HL-60/S4 treated with retinoic acid at 250 ng/mL for 4 days and 3 days (cell line): Measurements from ENCODE around the gene POU6F2.

Source experiments
- in situ Hi-C: fragments of 300-500 bp; cut with MboI; formaldehyde crosslinking; loops from 2 replicates; pipeline ENCODE4 v1.7.0; 2022; ENCODE audit warnings: low sequenced_read_pairs

The POU6F2 gene

DNA sequence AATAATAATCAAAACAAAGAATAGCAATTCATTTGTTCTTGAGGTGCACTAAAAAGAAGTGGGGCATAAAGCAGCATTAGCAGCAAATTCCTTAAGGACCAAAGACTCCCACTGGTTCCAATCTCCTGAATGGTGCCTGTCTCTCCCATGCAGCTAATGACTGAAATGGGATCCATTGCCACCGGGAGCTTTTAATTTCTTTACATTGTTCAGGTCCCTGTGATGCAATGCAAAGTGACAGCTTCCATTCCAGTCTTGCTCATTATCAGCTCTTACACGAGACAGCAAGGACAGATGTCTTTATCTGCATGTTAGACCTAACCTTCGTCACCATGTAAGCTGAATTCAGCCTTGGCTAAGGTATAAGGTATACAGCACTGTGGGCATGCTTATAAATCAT is 148.1 kb downstream of the POU6F2 start:
- in situ Hi-C loops = no loop called here

DNA sequence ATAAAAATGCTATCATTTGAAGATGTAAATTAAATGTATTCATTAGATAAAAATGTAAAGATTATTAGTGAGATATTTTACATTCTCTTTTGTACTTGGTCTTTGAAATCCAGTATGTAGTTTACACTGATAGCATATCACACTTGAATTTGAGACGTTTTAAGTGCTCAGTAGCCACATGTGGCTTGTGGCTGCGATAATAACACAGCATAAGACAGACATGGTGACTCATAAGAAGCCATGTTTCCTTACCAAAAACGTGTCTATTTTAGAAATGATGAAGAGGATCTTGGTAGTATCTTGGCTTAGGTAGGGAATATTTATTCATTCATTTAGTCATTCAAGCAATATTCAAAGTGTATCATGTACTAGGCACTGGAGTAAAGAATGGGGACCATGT is 149.3 kb downstream of the POU6F2 start:
- in situ Hi-C loops = no loop called here

DNA sequence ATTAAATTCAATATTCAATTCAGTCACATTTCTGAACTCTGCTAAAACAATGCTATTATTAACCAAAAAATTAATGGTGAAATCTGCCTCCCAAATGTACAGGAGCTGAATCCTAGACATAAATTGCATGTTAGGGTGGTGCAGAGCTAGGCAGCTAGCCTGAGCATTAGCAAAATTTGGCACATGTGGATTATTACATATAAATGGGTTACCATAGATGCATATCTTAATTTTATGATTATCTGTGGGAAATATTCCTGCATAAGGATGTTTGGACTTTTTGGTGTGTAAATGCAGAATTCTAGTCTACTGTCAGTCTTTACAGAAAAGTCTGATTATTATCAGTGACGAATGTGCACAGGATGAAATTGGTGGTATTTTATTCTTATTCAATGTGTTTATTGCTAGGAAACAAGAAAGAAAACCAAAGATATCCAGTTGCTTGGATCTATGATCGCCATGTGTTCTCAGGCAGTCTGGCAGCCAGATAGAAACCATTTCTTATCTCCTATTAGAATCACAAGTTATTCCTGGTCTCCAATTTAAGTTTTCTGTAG is 150.7 kb downstream of the POU6F2 start:
- in situ Hi-C loops = no loop called here

DNA sequence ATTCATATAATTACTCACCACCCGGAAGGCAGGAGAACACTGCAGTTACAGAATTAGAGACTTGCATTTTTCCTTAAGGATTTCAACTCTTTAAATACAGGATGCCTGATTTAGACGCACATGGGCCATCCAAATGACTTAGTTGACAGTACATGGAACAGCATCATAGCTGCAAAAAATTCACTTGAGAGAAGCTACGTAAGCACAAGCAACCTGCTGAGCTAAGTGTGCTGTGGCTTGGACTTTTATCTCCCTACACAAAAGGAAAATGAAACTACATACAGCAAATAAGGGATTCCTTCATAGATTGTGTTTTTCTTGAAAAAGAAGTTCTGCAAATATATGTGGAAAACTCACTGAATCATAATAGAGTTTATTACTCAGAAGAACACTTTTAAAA is 152.6 kb downstream of the POU6F2 start:
- in situ Hi-C loops = no loop called here

DNA sequence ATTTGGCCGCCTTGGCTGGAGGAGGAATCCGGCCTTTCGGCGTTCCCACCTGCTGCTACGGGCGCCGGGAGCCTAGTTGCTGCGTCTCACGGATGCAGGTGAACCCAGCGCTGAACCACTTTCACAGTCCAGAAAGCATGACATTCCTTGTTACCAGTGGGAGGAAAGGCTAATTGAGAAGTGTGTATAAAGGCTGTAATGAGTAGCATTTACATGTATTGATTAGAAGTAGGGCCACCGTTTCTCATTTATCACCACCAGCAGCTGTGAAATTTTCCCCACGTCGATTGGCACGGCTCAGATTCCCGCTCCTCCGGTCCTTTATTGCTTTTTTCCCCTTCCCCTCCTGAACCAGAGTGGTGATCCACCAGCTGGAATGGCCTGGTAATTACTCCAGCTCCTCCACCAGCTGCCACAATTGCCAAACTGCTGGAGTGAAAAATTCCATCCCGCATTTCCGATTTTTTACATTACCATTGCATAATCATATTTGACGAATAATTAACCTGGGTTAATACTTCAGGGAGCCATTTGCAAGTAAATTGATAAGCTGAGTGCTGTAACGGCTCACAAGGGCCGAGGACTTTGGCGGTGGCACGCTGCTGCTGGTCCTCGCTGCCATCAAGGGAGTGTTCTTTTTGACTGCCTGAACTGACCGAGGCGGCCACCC is 153.3 kb downstream of the POU6F2 start:
- in situ Hi-C loops = no loop called here

DNA sequence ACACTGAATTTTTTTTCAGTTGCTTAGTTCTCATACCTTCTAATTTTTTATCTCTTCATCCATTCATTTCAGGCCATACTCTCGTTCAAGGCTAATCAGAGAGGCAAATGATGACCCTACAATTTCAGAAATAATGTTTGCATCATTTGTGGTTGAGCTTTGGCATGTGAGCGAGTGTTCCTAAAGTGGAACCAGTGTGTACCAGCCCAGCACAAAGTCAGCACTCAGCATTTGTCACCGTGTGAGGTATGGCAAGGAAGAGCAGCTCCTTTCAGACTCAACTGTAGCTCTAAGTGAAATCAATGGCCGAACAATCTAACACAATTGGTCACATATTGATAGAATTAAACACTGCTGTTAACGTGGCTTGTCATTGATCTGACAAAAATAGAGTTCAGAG is 154.6 kb downstream of the POU6F2 start:
- in situ Hi-C loops = no loop called here

DNA sequence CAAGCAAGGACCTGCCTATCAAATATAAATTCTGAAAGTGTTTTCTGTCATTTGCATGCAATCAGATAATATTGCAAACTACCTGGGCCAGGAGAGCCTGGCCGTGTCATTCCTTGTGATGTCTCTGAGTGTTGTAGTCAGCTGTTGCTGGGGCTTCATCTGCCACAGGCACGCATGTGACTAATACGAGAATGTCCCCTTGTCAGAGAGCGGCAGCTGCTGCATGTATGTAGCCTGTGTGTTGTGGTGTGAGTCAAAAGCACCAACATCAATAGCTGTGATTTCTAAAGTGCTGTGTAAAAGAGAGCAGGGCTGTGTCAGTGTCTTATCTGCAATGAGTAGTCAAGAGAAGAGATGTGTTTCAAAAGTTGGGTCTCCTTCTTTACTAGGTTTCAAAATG is 155.4 kb downstream of the POU6F2 start:
- in situ Hi-C loops = no loop called here

DNA sequence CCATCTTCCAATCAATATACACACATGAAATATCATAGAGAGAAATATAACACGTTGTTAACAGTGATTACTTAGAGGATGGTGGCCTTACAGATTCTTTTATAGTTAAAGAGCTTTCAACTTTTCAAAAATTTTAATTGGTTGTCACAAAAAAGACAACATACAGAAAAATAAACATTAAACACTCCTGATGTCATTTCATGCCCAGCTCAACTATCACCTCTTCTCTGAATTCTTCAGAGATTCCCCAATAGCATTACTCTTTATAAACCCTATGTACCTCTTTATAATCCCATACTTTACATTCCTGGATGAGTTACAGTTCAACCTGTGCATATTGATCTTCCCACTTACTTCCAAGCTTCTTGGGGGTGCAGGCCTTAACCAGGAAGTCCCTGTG is 159.8 kb downstream of the POU6F2 start:
- in situ Hi-C loops = no loop called here

DNA sequence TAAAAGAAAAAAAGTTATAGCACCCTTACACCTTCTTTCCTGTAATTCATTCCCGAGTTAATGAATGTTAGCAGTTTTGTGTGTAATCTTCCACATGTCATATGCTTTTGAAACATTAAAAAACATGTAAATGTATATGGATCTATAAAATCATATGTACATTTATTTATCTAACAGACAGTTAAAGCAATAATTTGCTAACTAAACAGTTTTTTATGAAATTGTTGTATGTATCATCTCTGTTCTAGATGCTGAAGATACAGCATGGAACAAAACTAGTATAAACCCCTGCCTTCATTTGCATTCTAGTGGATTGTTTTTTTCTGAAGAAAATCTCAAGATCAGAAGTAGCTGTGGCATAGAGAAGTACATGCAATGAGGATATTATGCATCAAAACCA is 165.0 kb downstream of the POU6F2 start:
- in situ Hi-C loops = no loop called here

DNA sequence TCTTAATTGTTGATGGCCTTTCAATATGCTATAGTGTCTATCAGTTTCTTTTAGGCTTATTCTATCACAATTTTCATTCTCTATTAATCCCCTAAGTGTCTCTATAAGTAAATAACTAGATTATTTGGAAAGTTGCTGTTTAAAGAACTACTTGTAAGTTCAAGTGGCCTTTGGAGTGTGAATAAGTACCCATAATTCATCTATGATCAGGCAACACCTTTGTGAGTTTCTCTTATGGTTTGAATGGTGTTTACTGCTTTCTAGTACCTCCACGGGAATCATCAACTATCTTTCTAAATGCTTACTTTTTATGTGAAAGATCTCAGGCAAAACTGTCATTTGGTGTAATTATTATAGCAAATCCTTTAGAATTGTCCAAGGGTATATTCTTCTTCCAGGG is 166.7 kb downstream of the POU6F2 start:
- in situ Hi-C loops = no loop called here

DNA sequence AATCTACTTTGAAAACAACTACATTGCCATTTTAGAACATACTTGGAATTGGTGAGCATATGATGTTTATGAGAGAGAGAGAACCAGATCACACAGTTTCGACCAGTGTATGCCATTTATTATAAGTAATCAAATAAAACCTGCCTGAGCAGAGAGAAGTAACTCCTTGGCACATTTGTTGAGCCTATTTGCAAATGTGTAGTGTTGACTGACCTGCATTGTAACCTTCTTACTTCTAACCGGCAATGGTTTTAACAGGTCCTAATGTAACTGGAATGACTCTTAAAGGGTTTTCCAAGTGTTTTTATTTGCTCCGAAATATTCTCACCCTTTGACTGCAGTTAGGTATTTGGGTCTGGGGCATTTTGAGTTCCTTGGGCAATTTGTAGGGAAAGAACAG is 167.6 kb downstream of the POU6F2 start:
- in situ Hi-C loops = no loop called here

DNA sequence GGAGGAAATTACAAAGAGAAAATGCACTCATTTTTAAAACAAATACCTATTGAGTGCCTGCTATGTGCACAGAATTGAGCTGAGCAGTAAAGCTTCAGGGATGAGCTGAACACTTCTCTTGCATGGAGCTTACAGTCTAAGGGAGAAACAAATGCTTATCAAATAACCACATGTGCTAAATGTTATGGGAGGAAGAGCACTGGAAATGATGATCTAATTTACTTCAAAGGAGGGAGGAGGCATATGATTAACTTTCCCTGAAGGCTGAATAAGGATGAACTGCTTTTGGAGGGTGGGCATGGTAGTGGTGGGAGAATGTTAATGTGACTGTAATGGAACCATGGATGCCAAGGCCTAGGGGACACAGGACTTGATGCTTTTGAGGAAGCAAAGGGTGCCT is 168.2 kb downstream of the POU6F2 start:
- in situ Hi-C loops = no loop called here

DNA sequence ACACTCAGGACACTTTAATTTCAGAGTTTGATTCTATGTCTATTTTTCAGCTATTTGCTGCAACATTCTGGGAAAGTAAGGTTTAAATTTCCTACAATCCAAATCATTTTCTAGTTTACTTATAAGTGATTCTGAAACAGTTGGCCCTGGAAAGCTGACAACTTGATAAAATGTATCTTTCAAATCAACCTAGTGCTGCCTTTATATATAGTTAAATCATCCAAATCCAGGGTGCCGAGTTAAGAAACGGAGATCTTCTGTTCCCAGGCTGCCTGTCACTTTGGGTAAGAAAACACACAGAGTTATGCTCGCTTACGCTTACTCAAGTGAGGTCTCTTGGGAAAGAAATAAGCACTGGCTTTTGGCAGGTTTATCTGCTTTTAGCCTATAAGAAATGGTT is 175.0 kb downstream of the POU6F2 start:
- in situ Hi-C loops = no loop called here

DNA sequence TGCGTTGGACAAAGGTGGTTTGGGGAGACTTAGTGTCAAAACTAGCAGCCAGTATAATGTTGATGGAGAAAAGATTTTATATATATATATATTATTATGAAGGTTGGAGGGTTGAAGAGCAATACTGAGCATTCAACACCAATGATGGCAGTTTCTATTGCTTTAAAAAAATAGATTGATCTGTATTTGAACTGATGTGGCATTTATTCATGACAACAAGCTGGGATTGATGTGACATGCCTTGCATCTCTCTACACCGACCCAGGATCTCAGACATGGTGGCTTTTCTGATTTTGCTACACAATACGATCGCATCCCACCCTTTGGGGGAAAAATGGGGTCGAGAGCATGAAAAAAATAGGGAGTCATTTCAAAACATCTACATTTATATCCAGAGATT is 175.4 kb downstream of the POU6F2 start:
- in situ Hi-C loops = no loop called here

DNA sequence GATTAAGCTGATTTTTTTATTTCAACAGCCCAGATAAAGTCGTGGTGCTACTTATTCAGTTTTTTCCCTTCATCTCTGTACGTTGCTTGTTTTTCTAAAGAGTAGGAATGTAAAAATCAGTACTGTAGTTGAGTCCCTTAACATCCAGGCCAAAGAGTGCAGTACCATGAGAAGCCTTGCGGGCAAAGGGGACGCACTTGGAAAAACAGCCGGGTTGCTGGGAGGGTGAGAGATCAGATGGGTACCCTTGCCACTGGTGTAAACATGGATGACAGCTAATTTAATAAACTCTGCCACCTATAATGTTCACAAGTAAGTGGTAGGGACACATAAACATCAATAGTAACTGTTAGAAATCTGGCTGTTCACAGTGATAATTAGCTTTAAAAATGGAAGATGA is 175.9 kb downstream of the POU6F2 start:
- in situ Hi-C loops = no loop called here

DNA sequence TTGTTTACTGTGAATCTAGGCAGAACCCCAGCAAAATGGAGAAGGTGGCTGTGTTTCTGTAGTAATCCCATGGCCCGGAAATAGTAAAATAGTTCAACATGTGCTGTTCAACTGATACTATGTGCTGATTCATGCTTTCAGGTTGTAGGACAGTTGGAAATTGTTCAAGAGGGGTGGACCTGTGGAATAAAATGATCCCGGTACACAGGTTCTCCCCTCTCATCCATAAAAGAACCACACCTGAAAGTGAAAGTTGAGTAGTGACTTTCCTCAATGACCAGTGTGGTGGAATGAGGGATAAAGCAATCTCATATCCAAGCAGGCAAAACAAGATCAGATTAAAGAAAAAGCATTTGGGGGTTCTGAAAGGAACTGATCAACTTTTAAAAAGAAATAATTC is 177.1 kb downstream of the POU6F2 start:
- in situ Hi-C loops = no loop called here

DNA sequence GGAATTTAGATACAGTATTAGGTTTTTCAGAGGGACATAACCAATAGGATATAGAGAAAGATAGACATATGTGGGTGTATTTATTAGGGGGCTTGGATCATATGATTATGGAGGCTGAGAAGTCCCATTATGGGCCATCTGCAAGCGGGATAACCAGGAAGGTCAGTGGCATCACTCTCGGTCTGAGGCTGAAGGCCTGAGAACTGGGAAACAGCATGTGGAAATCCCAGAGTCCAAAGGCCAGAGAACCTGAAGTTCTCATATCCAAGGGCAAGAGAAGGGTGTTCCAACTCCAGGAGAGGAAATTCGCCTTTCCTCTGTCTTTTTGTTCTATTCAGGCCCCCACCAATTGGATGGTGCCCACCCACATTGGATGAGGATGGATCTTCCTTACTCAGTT is 180.7 kb downstream of the POU6F2 start:
- in situ Hi-C loops = no loop called here

DNA sequence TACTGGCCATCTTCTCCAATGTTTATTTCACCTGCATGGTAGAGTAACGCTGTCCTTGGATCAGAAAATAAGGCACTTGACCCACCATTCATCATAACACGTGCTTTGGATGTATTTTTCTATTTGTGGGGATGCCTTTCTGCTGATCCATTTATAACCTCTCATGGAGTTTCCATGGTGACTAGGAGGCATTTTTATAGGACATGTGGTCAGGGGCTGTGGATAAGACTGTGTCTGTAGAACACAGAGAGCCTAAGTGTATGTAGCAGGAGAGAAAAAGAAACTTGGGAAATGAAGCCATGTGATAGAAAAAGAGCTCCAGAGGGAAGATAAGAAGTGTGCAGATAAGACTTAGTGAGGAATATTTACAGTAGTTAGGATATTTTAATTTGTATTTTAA is 184.2 kb downstream of the POU6F2 start:
- in situ Hi-C loops = no loop called here

DNA sequence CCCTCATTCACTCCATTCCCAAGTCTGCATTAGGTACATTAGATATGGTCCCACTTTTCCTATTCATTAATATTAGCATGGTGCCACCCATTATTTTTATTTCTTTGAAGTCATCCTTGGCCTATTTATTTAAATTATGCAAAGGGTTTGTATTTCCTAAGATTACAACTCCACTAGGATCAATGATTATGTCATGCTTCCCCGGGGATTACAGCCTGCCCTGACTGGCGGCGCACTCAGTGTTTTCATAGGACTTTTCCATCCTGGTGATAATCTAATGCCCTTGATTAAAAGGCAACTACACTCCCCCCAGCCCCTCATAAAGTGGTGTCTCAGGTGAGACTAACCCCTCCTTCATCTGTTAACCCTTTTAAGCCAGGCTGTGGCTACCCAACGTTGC is 187.2 kb downstream of the POU6F2 start:
- in situ Hi-C loops = no loop called here

DNA sequence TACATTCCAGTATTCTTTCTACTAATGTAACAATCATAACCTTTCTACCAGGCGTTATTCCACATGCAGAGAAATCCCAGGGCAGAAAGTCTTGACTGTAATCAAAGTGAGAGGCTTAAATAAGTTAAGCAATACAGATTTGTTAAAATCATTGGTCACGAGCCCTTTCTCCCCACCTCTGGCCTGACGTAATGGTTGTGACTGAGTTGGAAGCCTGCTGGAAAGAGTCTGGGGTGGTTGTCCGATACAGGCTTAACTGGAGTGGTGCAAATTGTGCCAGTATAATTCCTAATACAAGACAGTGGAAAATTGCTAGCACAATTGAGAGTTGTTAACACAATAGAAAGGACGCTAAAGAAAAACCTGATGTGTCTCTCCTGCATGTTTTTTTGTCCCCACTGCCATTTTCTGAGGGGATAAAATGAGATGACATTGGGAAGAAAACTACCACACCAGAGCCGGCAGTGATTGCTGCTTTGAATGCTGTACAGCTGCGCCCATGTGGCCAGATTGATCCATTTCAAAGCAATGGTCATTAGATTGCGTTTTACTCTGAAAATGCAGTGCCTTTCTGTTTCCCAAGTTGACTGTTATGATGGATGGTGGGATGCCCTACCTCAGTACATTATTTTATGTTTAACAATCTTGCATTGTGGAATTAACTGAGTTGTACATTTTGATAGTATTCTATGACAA is 190.8 kb downstream of the POU6F2 start:
- in situ Hi-C loops = no loop called here

DNA sequence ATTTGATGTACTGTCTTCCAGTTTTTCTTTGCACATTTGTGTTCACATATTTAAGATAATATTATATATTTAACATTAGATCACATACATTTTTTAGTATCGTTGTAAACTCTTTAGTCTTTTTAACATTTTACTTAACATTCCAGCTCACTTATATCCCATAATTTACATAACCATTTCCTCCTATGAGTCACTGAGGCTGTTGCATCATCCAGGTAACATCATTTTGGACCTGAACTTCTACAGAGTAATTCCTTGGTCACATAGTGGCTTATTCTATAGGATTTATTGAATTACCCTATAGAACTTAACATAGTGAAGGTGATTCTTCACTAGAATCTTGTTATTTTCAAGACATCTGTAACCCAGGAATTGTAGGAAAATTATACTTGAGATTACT is 194.4 kb downstream of the POU6F2 start:
- in situ Hi-C loops = no loop called here

DNA sequence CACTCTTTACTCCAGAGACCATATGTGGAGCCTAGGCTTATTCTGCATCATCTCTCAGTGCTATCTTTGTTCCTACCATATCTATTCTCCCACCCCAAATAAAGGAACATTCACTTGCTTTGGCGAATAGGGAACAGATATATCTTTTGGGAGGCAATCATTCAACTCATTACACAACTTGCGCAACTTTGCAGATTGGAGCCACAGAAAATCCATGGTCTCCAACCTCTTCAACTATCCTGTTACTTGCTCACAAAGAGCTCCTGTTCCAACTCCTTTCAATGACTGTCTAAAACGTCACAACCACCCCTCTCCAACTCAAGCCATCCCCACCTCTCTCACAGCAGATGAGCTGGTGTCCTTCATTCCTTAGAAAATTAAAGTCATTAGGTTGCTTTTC is 203.7 kb downstream of the POU6F2 start:
- in situ Hi-C loops = no loop called here

DNA sequence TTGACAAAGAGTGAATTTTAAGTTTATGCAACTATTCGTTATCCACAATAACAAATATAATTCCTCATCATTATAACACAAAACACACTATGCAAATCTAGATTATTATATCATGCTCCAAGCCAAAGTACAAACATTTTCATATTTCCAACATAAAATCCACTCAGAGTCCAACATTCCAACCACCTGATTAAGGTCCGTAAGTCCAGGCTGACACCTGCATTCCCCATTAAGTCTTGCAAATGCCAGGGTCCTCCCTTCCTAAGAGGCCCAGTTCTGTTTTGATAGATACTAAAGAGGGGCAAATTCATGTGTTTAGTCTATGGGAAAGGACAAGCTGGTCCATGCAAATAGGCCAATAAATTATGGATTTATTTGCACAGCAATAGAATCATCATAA is 206.1 kb downstream of the POU6F2 start:
- in situ Hi-C loops = no loop called here
